HG03439 (cell line): ENCODE results near the gene GHITM.
"Not testable (repeated sequence)": the region's sequence is repeated elsewhere in the genome, so short reads cannot be mapped to it uniquely, and the experiment has no call there.

Experiments used
- ATAC-seq: cut with Tn5 transposase; IDR thresholded peaks from one replicate; pipeline ENCODE4 v1.9.1; 2021; ENCODE audit warnings: mild to moderate bottlenecking, moderate library complexity; ENCODE audit not compliant: unreplicated experiment

GHITM gene

GRCh38 chr10:84173501-84173929 is 34.2 kb downstream of the GHITM start, which contains the start of gene GPR15LG:
GPR15LG (plus strand) TSS chr10:84173801; CDS start chr10:84173852, 51 bp downstream.
- peak; percentile 32 for ATAC-seq

- no peak for ATAC-seq
These were observed 36.1 kb downstream of the GHITM start for GRCh38 chr10:84175436-84175835.

GRCh38 chr10:84176351-84176750 is 37.0 kb downstream of the GHITM start:
- no peak for ATAC-seq

- no peak for ATAC-seq
These were observed 37.6 kb downstream of the GHITM start for GRCh38 chr10:84176836-84177474.

GRCh38 chr10:84177541-84178141 is 38.3 kb downstream of the GHITM start:
- ATAC-seq: no peak

GRCh38 chr10:84178160-84178609 is 38.9 kb downstream of the GHITM start:
- no peak for ATAC-seq

GRCh38 chr10:84179059-84179710 is 39.9 kb downstream of the GHITM start:
- ATAC-seq: peak; percentile 92

- ATAC-seq: not testable (repeated sequence)
These were observed 41.1 kb downstream of the GHITM start for GRCh38 chr10:84180386-84180785.

GRCh38 chr10:84181631-84182030 is 42.3 kb downstream of the GHITM start:
- no peak for ATAC-seq

- no peak for ATAC-seq
These were observed 45.2 kb downstream of the GHITM start for GRCh38 chr10:84184517-84184916.

- ATAC-seq: no peak
These were observed 46.3 kb downstream of the GHITM start for GRCh38 chr10:84185526-84186175.

- no peak for ATAC-seq
These were observed 49.5 kb downstream of the GHITM start for GRCh38 chr10:84188815-84189214.

GRCh38 chr10:84190621-84191020 is 51.3 kb downstream of the GHITM start:
- no peak for ATAC-seq

GRCh38 chr10:84191106-84191505 is 51.8 kb downstream of the GHITM start:
- ATAC-seq: no peak

GRCh38 chr10:84193327-84193726 is 54.0 kb downstream of the GHITM start:
- ATAC-seq: no peak

- no peak for ATAC-seq
These were observed 54.6 kb downstream of the GHITM start for GRCh38 chr10:84193846-84194423.

- peak; percentile 82 for ATAC-seq
These were observed 55.2 kb downstream of the GHITM start, which contains the start of gene CDHR1 for GRCh38 chr10:84194424-84195043. CDHR1 (plus strand) TSS chr10:84194537; CDS start chr10:84194761, 224 bp downstream.

GRCh38 chr10:84195044-84195830 is 55.9 kb downstream of the GHITM start:
- no peak for ATAC-seq

GRCh38 chr10:84196083-84196482 is 56.8 kb downstream of the GHITM start:
- no peak for ATAC-seq

GRCh38 chr10:84196941-84197340 is 57.6 kb downstream of the GHITM start:
- no peak for ATAC-seq
